Stimulated activated CD8-positive, alpha-beta memory T cell treated with anti-CD3 and anti-CD28 coated beads, Interleukin-4, amount 100 ng/mL, for 1 hour (primary cell): ENCODE data around the gene DNASE2B.
"Not testable (repeated sequence)": the region's sequence is repeated elsewhere in the genome, so short reads cannot be mapped to it uniquely, and the experiment has no call there.

Experiments
- DNase-seq, 2 donors: peaks; one replicate each; pipeline ENCODE4 v3.0.0-alpha.2; 2020; ENCODE audit warnings: low read depth in 2 of 2, low spot score in 1 of 2

DNASE2B gene

GRCh38 chr1:84412316-84412942, 14.1 kb downstream of the DNASE2B start:
- no peak for DNase-seq

GRCh38 chr1:84415396-84415795, 17.1 kb downstream of the DNASE2B start:
- no peak for DNase-seq

- DNase-seq, result no peak
Measured at GRCh38 chr1:84422909-84423308, 24.6 kb downstream of the DNASE2B start.

GRCh38 chr1:84424513-84425149, 26.3 kb downstream of the DNASE2B start:
- DNase-seq, result no peak

GRCh38 chr1:84425150-84425896, 27.0 kb downstream of the DNASE2B start:
- DNase-seq, result no peak

- DNase-seq, result no peak
Measured at GRCh38 chr1:84426376-84426775, 28.1 kb downstream of the DNASE2B start.

- no peak for DNase-seq
Measured at GRCh38 chr1:84427250-84428188, 29.2 kb downstream of the DNASE2B start.

GRCh38 chr1:84428235-84428634, 30.0 kb downstream of the DNASE2B start:
- no peak for DNase-seq

- DNase-seq, result no peak
Measured at GRCh38 chr1:84429231-84429630, 30.9 kb downstream of the DNASE2B start.

- no peak for DNase-seq
Measured at GRCh38 chr1:84430546-84430945, 32.3 kb downstream of the DNASE2B start.

- no peak for DNase-seq
Measured at GRCh38 chr1:84433258-84434080, 35.2 kb downstream of the DNASE2B start.

- DNase-seq, result no peak
Measured at GRCh38 chr1:84434081-84434769, 35.9 kb downstream of the DNASE2B start.

- DNase-seq, result no peak
Measured at GRCh38 chr1:84434801-84435549, 36.7 kb downstream of the DNASE2B start.

- no peak for DNase-seq
Measured at GRCh38 chr1:84436876-84437655, 38.8 kb downstream of the DNASE2B start.

GRCh38 chr1:84442256-84442655, 44.0 kb downstream of the DNASE2B start:
- no peak for DNase-seq

GRCh38 chr1:84442747-84443646, 44.7 kb downstream of the DNASE2B start:
- not testable (repeated sequence) for DNase-seq

GRCh38 chr1:84448704-84449103, 50.4 kb downstream of the DNASE2B start:
- DNase-seq, result not testable (repeated sequence)
